Measurements from ENCODE around the gene PPIF. TPM values are rescaled to one million over a fixed set of nuclear protein-coding genes. Genes with fewer than 3 reads are reported as not detected.

PPIF gene
- total and polyA plus RNA-seq, 2 of the 4 experiments (the other 2 are of a cell fraction) = 29.2 to 130 TPM

- H3K9me3 ChIP-seq (ENCODE audit: control insufficient read depth, insufficient read depth, low read length) = no peaks in the 10 kb centered on the region
These were observed 33.1 kb downstream of the PPIF start for GRCh38 chr10:79380125-79380945.

More at GRCh38 chr10:79380125-79380945, 33.1 kb downstream of the PPIF start:
- Histone ChIP-seq H3K27me3 (ENCODE audit: control insufficient read depth, insufficient read depth, low read length) (no peaks in the 10 kb centered on the region), H2BK120ac (ENCODE audit: low read depth, low read length) (peak overlapping the region; percentile 94), H2BK5ac (ENCODE audit: low read depth, low read length, poor library complexity, severe bottlenecking) (peak overlapping the region; percentile 31), H3K56ac (ENCODE audit: extremely low read depth, insufficient read depth, low read length) (no peak overlapping the region), H4K8ac (ENCODE audit: low read depth in 2 of 2, low read length in 2 of 2) (peak overlapping the region; percentile 61 to 94; a peak in 3 of 4 replicates), H2AFZ (replicated peaks; ENCODE audit: low read length, poor library complexity) (peak overlapping the region; percentile 64), H3K14ac (replicated peaks; ENCODE audit: low read depth, low read length) (peak overlapping the region; percentile 64; the same call in 1 of the 2 replicates), H3K9me1 (ENCODE audit: insufficient read depth, low read length) (peaks cover 25% of the 10 kb centered on the region), H3K4me2 (ENCODE audit: low read depth, low read length) (no peak overlapping the region), H3K9ac (ENCODE audit: low read depth, low read length) (no peak overlapping the region), H2BK20ac (ENCODE audit: low read depth, low read length) (peak overlapping the region; percentile 30; the same call in 1 of the 2 replicates), H3K18ac (ENCODE audit: low read depth, low read length) (no peak overlapping the region), H3K36me3 (ENCODE audit: control insufficient read depth, insufficient read depth, low read length) (peaks cover 13% of the 10 kb centered on the region; the same call in 1 of the 2 replicates), H3K27ac (ENCODE audit: insufficient read depth, low read length) (peak overlapping the region; percentile 79), H2AK5ac (ENCODE audit: low read depth, low read length) (peak overlapping the region; percentile 92), H2BK15ac (ENCODE audit: low read depth, low read length) (peak overlapping the region; percentile 76; the same call in 1 of the 3 replicates), H3K23ac (ENCODE audit: low read depth, low read length) (peak overlapping the region; percentile 52; the same call in 1 of the 2 replicates), H3K4ac (ENCODE audit: low read depth, low read length) (peak overlapping the region; percentile 84), H4K5ac (ENCODE audit: low read depth, low read length) (peak overlapping the region; percentile 37; the same call in 1 of the 2 replicates), H2AK9ac (replicated peaks; ENCODE audit: low read depth, low read length, poor library complexity) (peak overlapping the region; percentile 83), H3K4me1 (ENCODE audit: control insufficient read depth, insufficient read depth, low read length) (peaks cover 33% of the 10 kb centered on the region), H4K20me1 (ENCODE audit: insufficient read depth, low read length) (no peaks in the 10 kb centered on the region), H4K91ac (ENCODE audit: insufficient read depth, low read depth, low read length) (peak overlapping the region; percentile 95), H3K79me1 (ENCODE audit: low read depth in 1 of 2, low read length in 2 of 2) (peaks cover 3 to 18% of the 10 kb centered on the region in 2 experiments; a peak in 1 of 4 replicates), H3K4me3 (ENCODE audit: insufficient read depth, low read depth, low read length) (no peak overlapping the region)
- no TSS peak for BruUV-seq (replicated peaks)
- WGBS, 2 experiments (ENCODE audit: extremely low coverage in 2 of 2, insufficient read length in 1 of 2) = 100% methylated on average over 1 of the region's 14 CpGs; no CpG with 5 or more reads in 1 of the 2 experiments
- POLR2A ChIA-PET (ENCODE audit: unreplicated experiment) = interaction anchor here (0.6 kb wide), 1 partner anchor 685 kb away, joined by 3 read pairs; no protein-coding TSS in a partner anchor
- in situ Hi-C loops (cut with MboI; ENCODE audit: low sequenced_read_pairs) (loop anchor here (25.0 kb wide), 1 partner anchor 107 kb away; no protein-coding TSS in a partner anchor), dilution Hi-C loops (cut with HindIII; ENCODE audit: low sequenced_read_pairs, unreplicated experiment) (no loop called here), intact Hi-C loops (cut with micrococcal nuclease) (no loop called here)
- ATAC-seq (ENCODE audit: low read depth) (peak; percentile 5; the same call in 1 of the 2 replicates), DNase-seq (peak; percentile 44)
- TF ChIP-seq ELK1 (IDR thresholded peaks at IDR 0.05; ENCODE audit: borderline replicate concordance, low read depth, low read length) = peak; percentile 86; the same call in 1 of the 2 replicates
- peak; percentile 62 for TF ChIP-seq CEBPB (IDR thresholded peaks at IDR 0.05; ENCODE audit: low read depth, low read length)
- no peak for TF ChIP-seq BHLHE40 (IDR thresholded peaks at IDR 0.05; ENCODE audit: low read depth, low read length)
- CTCF ChIA-PET = no interaction called here
